Measurements from ENCODE around the gene ARSG.

Gene ARSG

DNA sequence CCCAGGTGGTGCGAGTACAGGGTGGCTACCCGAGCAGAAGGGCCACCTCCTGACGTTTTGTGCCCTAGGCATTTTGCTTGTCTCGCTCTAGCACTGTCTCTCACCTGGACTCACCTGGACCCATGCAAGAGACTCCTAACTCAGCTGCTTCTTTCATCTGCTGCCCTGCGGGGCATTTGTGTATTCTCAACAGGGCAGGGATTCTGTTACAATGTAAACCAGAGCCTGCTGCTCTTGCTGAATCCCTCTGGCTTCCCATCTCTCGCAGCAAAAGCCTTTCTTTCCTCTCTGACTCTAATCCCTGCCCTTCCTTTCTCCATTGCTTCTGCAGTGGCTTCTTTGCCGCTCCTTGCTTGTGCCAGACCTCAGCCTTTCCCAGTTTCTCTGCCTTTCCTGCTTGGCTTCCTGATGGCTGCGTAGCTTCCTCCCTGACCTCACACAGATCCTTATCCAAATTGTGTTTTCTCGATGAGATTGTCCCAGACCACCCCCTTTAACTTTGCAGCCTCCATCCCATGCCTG is 10.2 kb downstream of the ARSG start:
- Histone ChIP-seq H3K27me3 (ENCODE audit: insufficient read depth, low read depth) (no peaks in the 10 kb centered on the region), H3K27ac (no peak overlapping the region), H3K4me2 (no peak overlapping the region)

GRCh38 chr17:68302066-68302564 is 10.8 kb downstream of the ARSG start:
- no peak overlapping the region for H3K27ac ChIP-seq
- H3K9ac ChIP-seq, result no peak overlapping the region
- no peaks in the 10 kb centered on the region for H4K20me1 ChIP-seq (ENCODE audit: insufficient read depth)
- no peaks in the 10 kb centered on the region for H3K4me1 ChIP-seq (ENCODE audit: low read depth, poor library complexity, severe bottlenecking)
- H3K4me2 ChIP-seq, result no peak overlapping the region
- no peak overlapping the region for H3K4me3 ChIP-seq (IDR thresholded peaks at IDR 0.05; ENCODE audit: insufficient read depth, low read depth, low read length)
- H3K79me2 ChIP-seq (ENCODE audit: insufficient read depth, low read depth), result no peaks in the 10 kb centered on the region
- TF ChIP-seq, protein P1, sequence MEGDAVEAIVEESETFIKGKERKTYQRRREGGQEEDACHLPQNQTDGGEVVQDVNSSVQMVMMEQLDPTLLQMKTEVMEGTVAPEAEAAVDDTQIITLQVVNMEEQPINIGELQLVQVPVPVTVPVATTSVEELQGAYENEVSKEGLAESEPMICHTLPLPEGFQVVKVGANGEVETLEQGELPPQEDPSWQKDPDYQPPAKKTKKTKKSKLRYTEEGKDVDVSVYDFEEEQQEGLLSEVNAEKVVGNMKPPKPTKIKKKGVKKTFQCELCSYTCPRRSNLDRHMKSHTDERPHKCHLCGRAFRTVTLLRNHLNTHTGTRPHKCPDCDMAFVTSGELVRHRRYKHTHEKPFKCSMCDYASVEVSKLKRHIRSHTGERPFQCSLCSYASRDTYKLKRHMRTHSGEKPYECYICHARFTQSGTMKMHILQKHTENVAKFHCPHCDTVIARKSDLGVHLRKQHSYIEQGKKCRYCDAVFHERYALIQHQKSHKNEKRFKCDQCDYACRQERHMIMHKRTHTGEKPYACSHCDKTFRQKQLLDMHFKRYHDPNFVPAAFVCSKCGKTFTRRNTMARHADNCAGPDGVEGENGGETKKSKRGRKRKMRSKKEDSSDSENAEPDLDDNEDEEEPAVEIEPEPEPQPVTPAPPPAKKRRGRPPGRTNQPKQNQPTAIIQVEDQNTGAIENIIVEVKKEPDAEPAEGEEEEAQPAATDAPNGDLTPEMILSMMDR (conservative IDR thresholded peaks at IDR 0.05; ENCODE audit: low read depth, low read length), result no peak
- no peaks in the 10 kb centered on the region for H3K27me3 ChIP-seq (ENCODE audit: insufficient read depth, low read depth)
- no peaks in the 10 kb centered on the region for H3K36me3 ChIP-seq (ENCODE audit: insufficient read depth)
- no peak overlapping the region for H2AFZ ChIP-seq (ENCODE audit: low read depth)

More for the DNA sequence above, 10.2 kb downstream of the ARSG start:
- H3K79me2 ChIP-seq (ENCODE audit: insufficient read depth, low read depth), result no peaks in the 10 kb centered on the region
- H3K9ac ChIP-seq, result no peak overlapping the region
- H4K20me1 ChIP-seq (ENCODE audit: insufficient read depth), result no peaks in the 10 kb centered on the region
- no peaks in the 10 kb centered on the region for H3K36me3 ChIP-seq (ENCODE audit: insufficient read depth)
- H3K4me3 ChIP-seq (IDR thresholded peaks at IDR 0.05; ENCODE audit: insufficient read depth, low read depth, low read length), result no peak overlapping the region
- TF ChIP-seq, protein P1 (conservative IDR thresholded peaks at IDR 0.05; ENCODE audit: low read depth, low read length), result no peak
- no peak overlapping the region for H2AFZ ChIP-seq (ENCODE audit: low read depth)
- H3K4me1 ChIP-seq (ENCODE audit: low read depth, poor library complexity, severe bottlenecking), result no peaks in the 10 kb centered on the region

- Histone ChIP-seq H3K27ac (no peak overlapping the region), H3K4me1 (ENCODE audit: low read depth, poor library complexity, severe bottlenecking) (no peaks in the 10 kb centered on the region), H3K27me3 (ENCODE audit: insufficient read depth, low read depth) (no peaks in the 10 kb centered on the region), H3K4me3 (IDR thresholded peaks at IDR 0.05; ENCODE audit: insufficient read depth, low read depth, low read length) (no peak overlapping the region), H3K36me3 (ENCODE audit: insufficient read depth) (no peaks in the 10 kb centered on the region), H3K9ac (no peak overlapping the region), H3K79me2 (ENCODE audit: insufficient read depth, low read depth) (no peaks in the 10 kb centered on the region), H4K20me1 (ENCODE audit: insufficient read depth) (no peaks in the 10 kb centered on the region), H2AFZ (ENCODE audit: low read depth) (no peak overlapping the region), H3K4me2 (no peak overlapping the region)
- TF ChIP-seq, protein P1 (conservative IDR thresholded peaks at IDR 0.05; ENCODE audit: low read depth, low read length), result no peak
Measured at GRCh38 chr17:68302666-68303065, 11.4 kb downstream of the ARSG start.

DNA sequence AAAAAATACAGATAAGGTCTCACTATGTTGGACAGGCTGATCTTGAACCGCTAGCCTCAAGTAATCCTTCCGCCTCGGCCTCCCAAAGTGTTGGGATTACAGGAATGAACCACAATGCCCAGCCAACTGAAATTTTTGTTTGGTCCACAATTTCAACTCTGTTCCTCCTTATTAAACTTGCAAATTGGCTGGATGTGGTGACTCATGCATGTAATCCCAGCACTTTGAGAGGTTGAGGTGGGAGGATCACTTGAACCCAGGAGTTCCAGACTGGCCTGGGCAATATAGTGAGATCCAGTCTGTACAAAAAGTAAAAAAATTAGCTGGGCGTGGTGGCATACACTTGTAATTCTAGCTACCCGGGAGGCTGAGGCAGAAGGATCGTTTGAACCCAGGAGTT is 13.4 kb downstream of the ARSG start:
- Histone ChIP-seq H3K9ac (no peak overlapping the region), H3K27ac (no peak overlapping the region), H3K4me1 (ENCODE audit: low read depth, poor library complexity, severe bottlenecking) (no peaks in the 10 kb centered on the region), H3K27me3 (ENCODE audit: insufficient read depth, low read depth) (no peaks in the 10 kb centered on the region), H3K4me3 (IDR thresholded peaks at IDR 0.05; ENCODE audit: insufficient read depth, low read depth, low read length) (no peak overlapping the region), H3K36me3 (ENCODE audit: insufficient read depth) (no peaks in the 10 kb centered on the region), H3K79me2 (ENCODE audit: insufficient read depth, low read depth) (no peaks in the 10 kb centered on the region), H3K4me2 (no peak overlapping the region), H2AFZ (ENCODE audit: low read depth) (no peak overlapping the region), H4K20me1 (ENCODE audit: insufficient read depth) (no peaks in the 10 kb centered on the region)
- TF ChIP-seq, protein P1 (conservative IDR thresholded peaks at IDR 0.05; ENCODE audit: low read depth, low read length), result no peak
